Uterus (tissue), 2 donors: ENCODE results near the gene ERI3.

Experiments
- CTCF ChIP-seq, 4 experiments: fragments of 200-600 bp in 2 of 4; fragments of 450-650 bp in 2 of 4; sonication (generic) in 2 of 4; IDR thresholded peaks; one replicate each; pipeline ENCODE4 v1.5.1; 2016 to 2019; ENCODE audit warnings: antibody characterized with exemption in 4 of 4, mild to moderate bottlenecking in 2 of 4, moderate library complexity in 1 of 4
- POLR2A ChIP-seq, 2 donors: fragments of 450-650 bp; IDR thresholded peaks; one replicate each; pipeline ENCODE4 v1.6.1; 2016; ENCODE audit warnings: antibody characterized with exemption in 2 of 2, mild to moderate bottlenecking in 1 of 2, moderate library complexity in 1 of 2

- TF ChIP-seq CTCF (IDR thresholded peaks at IDR 0.05) (no peak), POLR2A (IDR thresholded peaks at IDR 0.05) (no peak)
These were observed 108.3 kb downstream of the ERI3 start for GRCh38 chr1:44246806-44247205.
